Measurements from ENCODE around the gene POLRMT. TPM values are rescaled to one million over a fixed set of nuclear protein-coding genes. Genes with fewer than 3 reads are reported as not detected.

POLRMT gene
- total RNA-seq, 1 experiment from 2014 or later, result 20.5 TPM

- no peak for DNase-seq (ENCODE audit: low read depth)
These were observed 54.1 kb downstream of the POLRMT start for GRCh38 chr19:579111-579841.

DNA sequence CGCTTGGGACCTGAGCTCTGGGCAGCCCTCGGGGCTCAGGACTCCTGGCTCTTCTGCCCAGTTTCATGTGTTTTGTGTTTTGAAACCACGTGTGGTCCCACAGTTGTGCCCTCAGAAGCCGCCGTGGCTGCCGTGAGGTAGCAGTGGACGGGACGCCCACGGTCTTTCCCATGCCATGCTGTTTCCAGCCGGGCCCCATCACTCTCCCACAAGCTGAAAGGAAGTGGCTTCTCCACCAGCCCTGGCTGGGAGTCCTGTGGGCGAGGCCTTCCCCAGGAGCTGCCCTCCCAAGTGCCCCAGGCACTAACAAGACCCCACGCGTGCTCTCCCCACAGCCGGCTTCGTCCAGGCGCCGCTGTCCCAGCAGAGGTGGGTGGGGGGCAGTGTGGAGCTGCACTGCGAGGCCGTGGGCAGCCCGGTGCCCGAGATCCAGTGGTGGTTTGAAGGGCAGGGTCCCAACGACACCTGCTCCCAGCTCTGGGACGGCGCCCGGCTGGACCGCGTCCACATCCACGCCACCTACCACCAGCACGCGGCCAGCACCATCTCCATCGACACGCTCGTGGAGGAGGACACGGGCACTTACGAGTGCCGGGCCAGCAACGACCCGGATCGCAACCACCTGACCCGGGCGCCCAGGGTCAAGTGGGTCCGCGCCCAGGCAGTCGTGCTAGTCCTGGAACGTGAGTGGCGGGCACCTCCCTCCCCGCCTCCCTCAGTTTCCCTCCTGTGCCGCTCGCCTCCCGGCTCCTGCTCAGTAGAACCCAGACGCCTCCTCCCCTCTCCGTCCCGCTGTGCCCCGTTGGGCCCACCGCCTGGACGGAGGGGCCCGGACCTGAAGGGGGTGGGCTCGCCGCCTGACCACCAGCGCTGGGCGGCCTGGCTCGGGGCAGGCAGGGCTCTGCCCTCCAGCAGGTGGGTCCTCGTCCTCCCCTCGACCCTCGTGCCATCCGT, 55.6 kb downstream of the POLRMT start:
- no peak for DNase-seq (ENCODE audit: low read depth)

GRCh38 chr19:576768-577438, 56.4 kb downstream of the POLRMT start:
- DNase-seq (ENCODE audit: low read depth), result no peak

GRCh38 chr19:575527-576506, 57.5 kb downstream of the POLRMT start:
- DNase-seq (ENCODE audit: low read depth), result peak; percentile 79

DNA sequence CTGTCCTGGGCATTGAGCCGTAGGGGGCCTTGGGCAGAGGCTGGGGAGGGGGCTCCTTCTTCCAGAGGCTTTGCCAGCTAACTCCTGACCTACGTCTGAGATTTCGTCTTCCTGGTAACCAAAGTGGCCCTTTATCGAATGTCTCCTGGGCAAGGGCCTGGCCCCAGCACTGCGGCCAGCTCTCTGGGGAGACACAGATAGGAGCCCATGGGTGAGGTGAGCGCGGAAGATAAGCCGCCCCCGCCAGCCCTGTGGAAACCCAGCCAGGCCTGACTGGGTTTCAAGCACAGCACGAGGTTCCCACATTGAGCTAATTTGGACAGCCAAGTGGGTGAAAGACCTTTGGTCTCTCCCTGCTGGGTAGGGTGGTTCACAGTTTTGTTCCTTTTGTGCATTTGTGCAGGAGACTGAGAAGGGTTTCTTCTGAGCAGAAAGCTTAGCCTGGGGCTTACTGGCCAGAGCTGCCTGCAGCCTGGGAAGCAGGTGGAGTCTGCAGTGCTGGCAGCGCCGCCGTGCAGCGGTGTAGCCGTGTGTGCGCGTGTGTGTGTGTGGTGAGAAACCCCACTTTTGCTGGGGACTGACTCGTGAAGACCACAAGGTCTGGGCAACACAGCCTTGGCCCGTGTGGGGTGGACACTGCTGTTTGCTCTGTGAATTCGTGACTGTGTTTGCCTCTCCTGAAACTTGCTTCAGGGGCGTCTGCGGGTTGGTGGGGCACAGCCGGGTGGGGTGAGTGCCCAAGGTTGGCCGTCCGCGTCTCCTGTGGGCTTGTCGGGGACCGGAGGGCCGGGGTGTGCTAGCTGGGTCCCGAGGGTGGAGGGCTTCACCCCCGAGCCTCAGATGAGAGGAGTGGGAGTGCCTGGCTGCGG, 58.4 kb downstream of the POLRMT start:
- peak; percentile 58 for DNase-seq (ENCODE audit: low read depth)

DNA sequence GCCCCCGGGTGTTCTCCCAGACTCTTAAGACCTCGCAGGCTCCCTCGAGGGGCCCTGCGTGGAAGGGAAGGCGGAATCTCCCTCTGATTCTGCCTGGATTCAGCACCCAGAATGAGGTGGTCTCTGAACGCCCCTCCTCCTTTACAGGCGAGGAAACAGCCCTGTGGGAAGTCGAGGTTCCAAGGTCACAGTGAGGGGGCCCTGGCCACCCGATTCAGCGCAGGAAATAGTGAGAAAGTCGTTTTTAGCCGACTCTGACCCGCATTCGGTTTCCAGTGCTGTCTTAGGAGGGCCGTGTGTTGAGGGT, 59.9 kb downstream of the POLRMT start:
- no peak for DNase-seq (ENCODE audit: low read depth)

DNA sequence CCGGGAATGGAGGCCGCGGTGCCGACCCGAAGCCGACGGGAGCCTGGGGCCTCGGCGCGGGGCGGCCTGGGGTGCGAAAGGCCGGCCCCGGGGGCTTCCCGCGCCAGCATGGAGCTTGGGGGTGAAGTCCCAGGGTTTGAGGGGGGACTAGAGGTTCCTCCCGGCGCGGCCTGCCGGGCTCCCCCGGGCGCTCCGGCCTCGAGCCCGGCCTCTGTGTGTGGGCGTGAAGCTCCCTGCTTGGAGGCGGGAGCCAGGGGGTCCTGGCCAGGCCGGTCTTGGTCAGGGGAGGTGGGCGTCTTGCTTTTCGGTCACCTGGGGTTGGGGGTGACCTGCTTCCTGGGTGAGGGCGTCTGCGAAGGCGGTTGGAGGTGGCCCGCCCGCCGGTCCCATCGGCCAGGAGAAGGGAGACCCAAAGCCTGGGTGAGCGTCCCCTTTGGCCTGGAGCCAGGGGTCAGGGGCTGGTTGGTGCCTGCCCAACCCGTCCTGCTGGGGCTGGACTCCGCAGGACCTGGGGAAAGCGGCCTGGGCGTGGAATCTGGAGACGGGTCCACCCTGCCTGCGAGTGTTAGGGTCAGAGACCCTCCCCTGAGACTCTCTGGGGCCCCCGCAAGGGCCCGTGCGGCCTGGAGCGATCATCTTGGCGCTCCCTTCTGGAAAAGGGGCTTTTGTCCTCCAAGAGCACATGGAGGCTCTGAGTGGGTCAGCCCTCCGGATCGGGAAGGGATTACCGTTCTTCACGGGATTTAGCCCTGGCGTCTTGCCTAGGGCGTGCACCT, 60.4 kb downstream of the POLRMT start:
- peak; percentile 63 for DNase-seq (ENCODE audit: low read depth)

DNA sequence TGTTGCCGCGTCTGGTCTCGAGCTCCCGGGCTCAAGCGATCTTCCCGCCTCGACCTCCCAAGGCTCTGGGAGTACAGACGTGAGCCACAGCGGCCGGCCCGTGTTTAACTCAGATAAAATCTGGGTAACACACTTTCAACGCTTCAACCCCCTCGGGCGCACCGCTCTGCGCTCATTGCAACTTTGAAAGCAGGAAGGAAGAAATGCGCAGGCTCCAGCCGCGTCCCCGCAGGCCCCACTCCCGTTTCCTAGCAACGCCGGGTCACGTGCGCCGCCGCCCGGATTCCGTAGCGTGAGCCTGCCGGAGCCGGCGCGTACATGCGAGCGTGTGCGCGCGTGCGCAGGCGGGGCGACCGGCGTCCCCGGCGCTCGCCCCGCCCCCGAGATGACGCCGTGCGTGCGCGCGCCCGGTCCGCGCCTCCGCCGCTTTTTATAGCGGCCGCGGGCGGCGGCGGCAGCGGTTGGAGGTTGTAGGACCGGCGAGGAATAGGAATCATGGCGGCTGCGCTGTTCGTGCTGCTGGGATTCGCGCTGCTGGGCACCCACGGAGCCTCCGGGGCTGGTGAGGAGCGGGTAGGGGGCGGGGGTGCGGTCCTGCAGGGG, 61.1 kb downstream of the POLRMT start, which contains the start of gene BSG:
BSG (plus strand) TSS at position 457 of the 603 bp plus-strand sequence; CDS start at position 496, 39 bp downstream.
- peak; percentile 98 for DNase-seq (ENCODE audit: low read depth)

GRCh38 chr19:571566-571974, 61.8 kb downstream of the POLRMT start:
- peak; percentile 47 for DNase-seq (ENCODE audit: low read depth)

- DNase-seq (ENCODE audit: low read depth), result peak; percentile 39
These were observed 62.3 kb downstream of the POLRMT start for GRCh38 chr19:570937-571565.

DNA sequence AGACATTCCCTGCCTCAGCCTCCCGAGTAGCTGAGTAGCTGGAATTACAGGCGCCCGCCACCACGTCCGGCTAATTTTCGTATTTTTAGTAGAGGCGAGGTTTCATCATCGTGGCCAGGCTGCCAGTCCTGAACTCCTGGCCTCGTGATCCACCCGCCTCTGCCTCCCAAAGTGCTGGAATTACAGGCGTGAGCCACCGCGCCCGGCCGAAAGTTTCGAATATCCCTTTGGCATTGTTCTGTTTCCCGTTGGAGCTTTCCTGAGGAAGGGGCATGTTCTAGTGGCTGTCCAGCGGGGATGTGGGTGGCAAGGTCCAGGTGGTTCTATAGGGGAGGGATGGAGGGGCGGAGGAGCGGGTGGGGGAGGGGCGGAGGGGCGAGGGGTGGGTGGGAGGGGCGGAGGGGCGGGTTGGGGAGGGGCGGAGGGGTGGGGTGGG, 63.1 kb downstream of the POLRMT start:
- DNase-seq (ENCODE audit: low read depth), result no peak

DNA sequence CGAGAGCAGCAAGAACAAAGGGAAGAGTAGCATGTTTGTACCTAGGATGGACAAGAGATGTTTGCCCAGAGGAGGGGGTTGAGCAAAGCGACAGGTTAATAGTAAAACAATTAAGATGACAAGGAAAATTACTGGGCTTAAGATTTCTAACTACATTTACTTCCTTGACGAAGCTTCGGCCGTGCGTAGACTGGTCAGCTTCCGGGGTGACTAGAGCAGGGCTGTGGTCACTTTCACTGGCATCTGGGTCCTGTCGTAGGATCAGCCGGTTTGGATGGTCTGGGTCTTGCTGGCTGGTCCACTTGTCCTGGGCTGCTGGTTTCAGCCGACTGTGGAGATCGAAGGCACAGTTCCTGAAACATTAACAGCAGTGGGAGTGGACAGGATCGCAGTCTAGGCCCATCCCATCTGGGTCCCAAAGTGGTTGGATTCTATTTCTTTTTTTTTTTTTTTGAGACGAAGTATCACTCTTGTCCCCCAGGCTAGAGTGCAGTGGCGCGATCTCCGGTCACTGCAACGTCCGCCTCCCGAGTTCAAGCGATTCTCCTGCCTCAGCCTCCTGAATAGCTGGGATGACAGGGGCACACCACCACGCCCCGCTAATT, 65.9 kb downstream of the POLRMT start:
- no peak for DNase-seq (ENCODE audit: low read depth)

Other genes with a start within 250 kb of the POLRMT start
- gene C2CD4C, start 224.4 kb downstream of the POLRMT start, total RNA-seq (2014; rRNA removed; shearing (Covaris generic)), result not detected in 2 replicates
- 0.10 TPM in 1 of 2 replicates, not detected in the other for gene SHC2, start 172.5 kb downstream of the POLRMT start, total RNA-seq (2014; rRNA removed; shearing (Covaris generic))
- gene MADCAM1, start 137.1 kb downstream of the POLRMT start, total RNA-seq (2014; rRNA removed; shearing (Covaris generic)), result 0.12 TPM in 1 of 2 replicates, not detected in the other
- 26.2 and 48.8 TPM in 2 replicates for gene TPGS1, start 126.0 kb downstream of the POLRMT start, total RNA-seq (2014; rRNA removed; shearing (Covaris generic))
- 56.4 and 61.8 TPM in 2 replicates for gene CDC34, start 101.8 kb downstream of the POLRMT start, total RNA-seq (2014; rRNA removed; shearing (Covaris generic))
- 1.3 and 3.6 TPM in 2 replicates for gene GZMM, start 89.5 kb downstream of the POLRMT start, total RNA-seq (2014; rRNA removed; shearing (Covaris generic))
- gene BSG, start 60.9 kb downstream of the POLRMT start, total RNA-seq (2014; rRNA removed; shearing (Covaris generic)), result 911 and 1,158 TPM in 2 replicates
- gene HCN2, start 43.7 kb downstream of the POLRMT start, total RNA-seq (2014; rRNA removed; shearing (Covaris generic)), result 0.24 and 0.39 TPM in 2 replicates
- 0.39 TPM in 1 of 2 replicates, not detected in the other for gene FGF22, start 6.3 kb upstream of the POLRMT start, total RNA-seq (2014; rRNA removed; shearing (Covaris generic))
- gene RNF126, start 29.7 kb upstream of the POLRMT start, total RNA-seq (2014; rRNA removed; shearing (Covaris generic)), result 29.3 and 48.7 TPM in 2 replicates
- gene FSTL3, start 42.9 kb upstream of the POLRMT start, total RNA-seq (2014; rRNA removed; shearing (Covaris generic)), result 4.4 and 19.8 TPM in 2 replicates
- gene PRSS57, start 61.9 kb upstream of the POLRMT start, total RNA-seq (2014; rRNA removed; shearing (Covaris generic)), result not detected in 2 replicates
- 0.10 TPM in 1 of 2 replicates, not detected in the other for gene PALM, start 75.4 kb upstream of the POLRMT start, total RNA-seq (2014; rRNA removed; shearing (Covaris generic))
- gene MISP, start 117.6 kb upstream of the POLRMT start, total RNA-seq (2014; rRNA removed; shearing (Covaris generic)), result not detected in 2 replicates
- 112 and 121 TPM in 2 replicates for gene PTBP1, start 163.9 kb upstream of the POLRMT start, total RNA-seq (2014; rRNA removed; shearing (Covaris generic))
- not detected in 2 replicates for gene PLPPR3, start 188.4 kb upstream of the POLRMT start, total RNA-seq (2014; rRNA removed; shearing (Covaris generic))
- gene AZU1, start 194.3 kb upstream of the POLRMT start, total RNA-seq (2014; rRNA removed; shearing (Covaris generic)), result not detected in 2 replicates
- gene PRTN3, start 207.5 kb upstream of the POLRMT start, total RNA-seq (2014; rRNA removed; shearing (Covaris generic)), result not detected in 2 replicates
- gene ELANE, start 218.8 kb upstream of the POLRMT start, total RNA-seq (2014; rRNA removed; shearing (Covaris generic)), result not detected in 2 replicates
- gene CFD, start 226.1 kb upstream of the POLRMT start, total RNA-seq (2014; rRNA removed; shearing (Covaris generic)), result 0.29 and 0.60 TPM in 2 replicates

Data from RPMI7951 (cell line).